Tibial nerve (tissue), 3 donors: ENCODE data around the gene FOXP4.

Experiments
- CTCF ChIP-seq, 5 experiments: fragments of 200-600 bp in 3 of 5; fragments of 450-650 bp in 2 of 5; sonication (generic) in 3 of 5; IDR thresholded peaks; one replicate each; pipeline ENCODE4 v1.5.1; 2016 to 2019; ENCODE audit warnings: antibody characterized with exemption in 5 of 5, mild to moderate bottlenecking in 3 of 5, moderate library complexity in 2 of 5
- POLR2A ChIP-seq, 2 donors: fragments of 450-650 bp; IDR thresholded peaks; one replicate each; pipeline ENCODE4 v1.6.1; 2017; ENCODE audit warnings: antibody characterized with exemption in 2 of 2, mild to moderate bottlenecking in 2 of 2, moderate library complexity in 2 of 2

GRCh38 chr6:41548098-41548840 is 2.1 kb downstream of the FOXP4 start:
- TF ChIP-seq POLR2A (IDR thresholded peaks at IDR 0.05), result no peak
- TF ChIP-seq CTCF (IDR thresholded peaks at IDR 0.05), result no peak
